ENCODE data around the gene LAPTM5. TPM values are rescaled to one million over a fixed set of nuclear protein-coding genes. Genes with fewer than 3 reads are reported as not detected.

LAPTM5 gene
- total and polyA plus RNA-seq, 2 of the 8 experiments (the other 6 are each of a cell fraction or from before 2014, with no cell fraction given), result 0.37 to 1.4 TPM

DNA sequence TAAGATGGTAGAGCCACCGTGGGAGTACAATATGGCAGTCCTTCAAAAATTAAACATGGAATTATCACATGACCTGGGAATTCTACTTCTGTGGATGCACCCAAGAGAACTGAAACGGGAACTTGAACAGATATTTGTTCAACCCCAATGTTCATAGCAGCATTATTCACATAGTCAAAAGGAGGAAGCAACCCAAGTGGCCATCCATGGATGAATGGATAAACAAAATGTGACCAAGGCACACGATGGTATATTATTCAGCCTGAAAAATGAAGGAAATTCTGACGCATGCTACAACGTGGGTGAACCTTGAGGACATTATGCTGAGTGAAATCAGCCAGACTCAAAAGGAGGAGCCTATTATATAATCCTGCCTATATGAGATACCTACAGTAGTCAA lies 22.8 kb upstream of the LAPTM5 start (continued):
- TF ChIP-seq, protein P1, sequence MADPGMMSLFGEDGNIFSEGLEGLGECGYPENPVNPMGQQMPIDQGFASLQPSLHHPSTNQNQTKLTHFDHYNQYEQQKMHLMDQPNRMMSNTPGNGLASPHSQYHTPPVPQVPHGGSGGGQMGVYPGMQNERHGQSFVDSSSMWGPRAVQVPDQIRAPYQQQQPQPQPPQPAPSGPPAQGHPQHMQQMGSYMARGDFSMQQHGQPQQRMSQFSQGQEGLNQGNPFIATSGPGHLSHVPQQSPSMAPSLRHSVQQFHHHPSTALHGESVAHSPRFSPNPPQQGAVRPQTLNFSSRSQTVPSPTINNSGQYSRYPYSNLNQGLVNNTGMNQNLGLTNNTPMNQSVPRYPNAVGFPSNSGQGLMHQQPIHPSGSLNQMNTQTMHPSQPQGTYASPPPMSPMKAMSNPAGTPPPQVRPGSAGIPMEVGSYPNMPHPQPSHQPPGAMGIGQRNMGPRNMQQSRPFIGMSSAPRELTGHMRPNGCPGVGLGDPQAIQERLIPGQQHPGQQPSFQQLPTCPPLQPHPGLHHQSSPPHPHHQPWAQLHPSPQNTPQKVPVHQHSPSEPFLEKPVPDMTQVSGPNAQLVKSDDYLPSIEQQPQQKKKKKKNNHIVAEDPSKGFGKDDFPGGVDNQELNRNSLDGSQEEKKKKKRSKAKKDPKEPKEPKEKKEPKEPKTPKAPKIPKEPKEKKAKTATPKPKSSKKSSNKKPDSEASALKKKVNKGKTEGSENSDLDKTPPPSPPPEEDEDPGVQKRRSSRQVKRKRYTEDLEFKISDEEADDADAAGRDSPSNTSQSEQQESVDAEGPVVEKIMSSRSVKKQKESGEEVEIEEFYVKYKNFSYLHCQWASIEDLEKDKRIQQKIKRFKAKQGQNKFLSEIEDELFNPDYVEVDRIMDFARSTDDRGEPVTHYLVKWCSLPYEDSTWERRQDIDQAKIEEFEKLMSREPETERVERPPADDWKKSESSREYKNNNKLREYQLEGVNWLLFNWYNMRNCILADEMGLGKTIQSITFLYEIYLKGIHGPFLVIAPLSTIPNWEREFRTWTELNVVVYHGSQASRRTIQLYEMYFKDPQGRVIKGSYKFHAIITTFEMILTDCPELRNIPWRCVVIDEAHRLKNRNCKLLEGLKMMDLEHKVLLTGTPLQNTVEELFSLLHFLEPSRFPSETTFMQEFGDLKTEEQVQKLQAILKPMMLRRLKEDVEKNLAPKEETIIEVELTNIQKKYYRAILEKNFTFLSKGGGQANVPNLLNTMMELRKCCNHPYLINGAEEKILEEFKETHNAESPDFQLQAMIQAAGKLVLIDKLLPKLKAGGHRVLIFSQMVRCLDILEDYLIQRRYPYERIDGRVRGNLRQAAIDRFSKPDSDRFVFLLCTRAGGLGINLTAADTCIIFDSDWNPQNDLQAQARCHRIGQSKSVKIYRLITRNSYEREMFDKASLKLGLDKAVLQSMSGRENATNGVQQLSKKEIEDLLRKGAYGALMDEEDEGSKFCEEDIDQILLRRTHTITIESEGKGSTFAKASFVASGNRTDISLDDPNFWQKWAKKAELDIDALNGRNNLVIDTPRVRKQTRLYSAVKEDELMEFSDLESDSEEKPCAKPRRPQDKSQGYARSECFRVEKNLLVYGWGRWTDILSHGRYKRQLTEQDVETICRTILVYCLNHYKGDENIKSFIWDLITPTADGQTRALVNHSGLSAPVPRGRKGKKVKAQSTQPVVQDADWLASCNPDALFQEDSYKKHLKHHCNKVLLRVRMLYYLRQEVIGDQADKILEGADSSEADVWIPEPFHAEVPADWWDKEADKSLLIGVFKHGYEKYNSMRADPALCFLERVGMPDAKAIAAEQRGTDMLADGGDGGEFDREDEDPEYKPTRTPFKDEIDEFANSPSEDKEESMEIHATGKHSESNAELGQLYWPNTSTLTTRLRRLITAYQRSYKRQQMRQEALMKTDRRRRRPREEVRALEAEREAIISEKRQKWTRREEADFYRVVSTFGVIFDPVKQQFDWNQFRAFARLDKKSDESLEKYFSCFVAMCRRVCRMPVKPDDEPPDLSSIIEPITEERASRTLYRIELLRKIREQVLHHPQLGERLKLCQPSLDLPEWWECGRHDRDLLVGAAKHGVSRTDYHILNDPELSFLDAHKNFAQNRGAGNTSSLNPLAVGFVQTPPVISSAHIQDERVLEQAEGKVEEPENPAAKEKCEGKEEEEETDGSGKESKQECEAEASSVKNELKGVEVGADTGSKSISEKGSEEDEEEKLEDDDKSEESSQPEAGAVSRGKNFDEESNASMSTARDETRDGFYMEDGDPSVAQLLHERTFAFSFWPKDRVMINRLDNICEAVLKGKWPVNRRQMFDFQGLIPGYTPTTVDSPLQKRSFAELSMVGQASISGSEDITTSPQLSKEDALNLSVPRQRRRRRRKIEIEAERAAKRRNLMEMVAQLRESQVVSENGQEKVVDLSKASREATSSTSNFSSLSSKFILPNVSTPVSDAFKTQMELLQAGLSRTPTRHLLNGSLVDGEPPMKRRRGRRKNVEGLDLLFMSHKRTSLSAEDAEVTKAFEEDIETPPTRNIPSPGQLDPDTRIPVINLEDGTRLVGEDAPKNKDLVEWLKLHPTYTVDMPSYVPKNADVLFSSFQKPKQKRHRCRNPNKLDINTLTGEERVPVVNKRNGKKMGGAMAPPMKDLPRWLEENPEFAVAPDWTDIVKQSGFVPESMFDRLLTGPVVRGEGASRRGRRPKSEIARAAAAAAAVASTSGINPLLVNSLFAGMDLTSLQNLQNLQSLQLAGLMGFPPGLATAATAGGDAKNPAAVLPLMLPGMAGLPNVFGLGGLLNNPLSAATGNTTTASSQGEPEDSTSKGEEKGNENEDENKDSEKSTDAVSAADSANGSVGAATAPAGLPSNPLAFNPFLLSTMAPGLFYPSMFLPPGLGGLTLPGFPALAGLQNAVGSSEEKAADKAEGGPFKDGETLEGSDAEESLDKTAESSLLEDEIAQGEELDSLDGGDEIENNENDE (IDR thresholded peaks at IDR 0.05; ENCODE audit: insufficient replicate concordance, low read length), result no peak
- TF ChIP-seq EZH2 (IDR thresholded peaks at IDR 0.05; ENCODE audit: low read depth, low read length, severe bottlenecking), result no peak
- no peak for TF ChIP-seq JUN (IDR thresholded peaks at IDR 0.05; ENCODE audit: low read depth, low read length)
- TF ChIP-seq CBX5 (IDR thresholded peaks at IDR 0.05; ENCODE audit: low read depth, low read length), result no peak
- no peak for TF ChIP-seq KDM4A (IDR thresholded peaks at IDR 0.05; ENCODE audit: low read depth, low read length, severe bottlenecking)
- no peak for TF ChIP-seq SIN3A (conservative IDR thresholded peaks at IDR 0.05 in 1 of 2, IDR thresholded peaks at IDR 0.05 in 1 of 2; ENCODE audit: low read depth in 1 of 2, low read length in 2 of 2)
- TF ChIP-seq FOSL1 (IDR thresholded peaks at IDR 0.05; ENCODE audit: insufficient read depth, low read depth, low read length), result no peak
- TF ChIP-seq CHD1 (IDR thresholded peaks at IDR 0.05; ENCODE audit: low read depth, low read length), result no peak
- no peak for TF ChIP-seq TAF1 (IDR thresholded peaks at IDR 0.05; ENCODE audit: low read depth, low read length)
- no peak for TF ChIP-seq TEAD4 (IDR thresholded peaks at IDR 0.05; ENCODE audit: low read depth, low read length)
- TF ChIP-seq CBX8 (IDR thresholded peaks at IDR 0.05; ENCODE audit: borderline replicate concordance, low read depth, low read length), result no peak
